NCI-H2196 (cell line): ENCODE data around the gene DNAAF2.
"Not testable (repeated sequence)": the region's sequence is repeated elsewhere in the genome, so short reads cannot be mapped to it uniquely, and the experiment has no call there.

ENCODE experiments used
- DNase-seq: peaks from one replicate; lab custom pipeline; 2025; ENCODE audit not compliant: unreplicated experiment; lab: John Stamatoyannopoulos, UW

The DNAAF2 gene

DNA sequence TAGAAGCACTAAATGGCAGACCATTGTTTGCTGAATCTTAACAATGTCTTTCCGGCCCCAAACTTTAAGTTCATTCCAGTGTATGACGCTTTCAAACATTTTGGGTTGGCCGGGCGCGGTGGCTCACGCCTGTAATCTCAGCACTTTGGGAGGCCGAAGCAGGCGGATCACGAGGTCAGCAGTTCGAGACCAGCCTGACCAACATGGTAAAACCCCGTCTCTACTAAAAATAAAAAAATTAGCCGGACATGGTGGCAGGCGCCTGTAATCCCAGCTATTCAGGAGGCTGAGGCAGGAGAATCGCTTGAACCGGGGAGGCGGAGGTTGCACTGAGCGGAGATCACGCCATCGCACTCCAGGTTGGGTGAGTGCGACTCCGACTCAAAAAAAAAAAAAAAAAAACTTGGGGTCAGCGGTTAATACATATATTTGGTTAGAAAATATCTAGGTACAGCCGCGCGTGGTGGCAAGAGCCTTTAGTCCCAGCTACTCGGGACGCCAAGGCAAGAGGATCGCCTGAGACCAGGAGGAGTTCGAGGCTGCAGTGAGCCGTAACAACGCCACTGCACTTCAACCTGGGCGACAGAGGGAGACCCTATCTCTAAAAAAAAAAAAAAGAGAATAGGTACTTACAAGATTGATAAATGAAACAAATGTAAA is 49.9 kb downstream of the DNAAF2 start:
- not testable (repeated sequence) for DNase-seq

DNA sequence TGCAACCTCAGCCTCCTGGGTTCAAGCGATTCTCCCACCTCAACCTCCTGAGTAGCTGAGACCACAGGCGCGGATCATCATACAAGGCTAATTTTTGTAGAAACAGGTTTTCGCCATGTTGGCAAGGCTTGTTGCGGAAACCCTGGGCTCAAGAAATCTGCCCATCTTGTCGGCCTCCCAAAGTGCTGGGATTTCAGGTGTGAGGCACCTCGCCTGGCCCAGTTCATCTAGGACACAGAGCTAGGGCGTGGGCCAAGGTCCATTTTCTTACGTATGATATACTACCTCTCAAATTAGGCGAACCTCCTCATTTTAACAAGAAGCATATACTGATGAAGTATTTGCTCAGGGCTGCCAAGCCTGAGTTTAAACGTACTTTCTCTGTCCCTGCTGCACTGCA is 51.0 kb downstream of the DNAAF2 start:
- no peak for DNase-seq

DNA sequence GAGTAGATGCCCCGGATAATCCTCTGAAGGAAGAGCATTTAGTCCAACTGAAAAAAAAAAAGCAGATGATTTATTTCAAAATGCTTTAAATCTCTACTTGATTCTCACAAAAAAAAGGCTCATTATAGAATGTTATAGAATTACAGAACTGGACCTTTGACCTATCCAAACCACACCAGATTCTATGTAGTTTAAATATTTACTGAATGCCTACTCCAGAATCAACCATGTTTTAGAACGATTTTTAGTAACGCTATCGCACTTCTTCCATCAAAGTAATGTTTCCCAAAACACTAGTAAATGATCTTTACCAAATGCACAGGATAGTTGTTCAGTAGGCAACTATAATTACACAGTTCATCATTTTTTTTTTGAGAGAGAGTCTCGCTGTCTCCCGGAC is 51.4 kb downstream of the DNAAF2 start:
- no peak for DNase-seq

DNA sequence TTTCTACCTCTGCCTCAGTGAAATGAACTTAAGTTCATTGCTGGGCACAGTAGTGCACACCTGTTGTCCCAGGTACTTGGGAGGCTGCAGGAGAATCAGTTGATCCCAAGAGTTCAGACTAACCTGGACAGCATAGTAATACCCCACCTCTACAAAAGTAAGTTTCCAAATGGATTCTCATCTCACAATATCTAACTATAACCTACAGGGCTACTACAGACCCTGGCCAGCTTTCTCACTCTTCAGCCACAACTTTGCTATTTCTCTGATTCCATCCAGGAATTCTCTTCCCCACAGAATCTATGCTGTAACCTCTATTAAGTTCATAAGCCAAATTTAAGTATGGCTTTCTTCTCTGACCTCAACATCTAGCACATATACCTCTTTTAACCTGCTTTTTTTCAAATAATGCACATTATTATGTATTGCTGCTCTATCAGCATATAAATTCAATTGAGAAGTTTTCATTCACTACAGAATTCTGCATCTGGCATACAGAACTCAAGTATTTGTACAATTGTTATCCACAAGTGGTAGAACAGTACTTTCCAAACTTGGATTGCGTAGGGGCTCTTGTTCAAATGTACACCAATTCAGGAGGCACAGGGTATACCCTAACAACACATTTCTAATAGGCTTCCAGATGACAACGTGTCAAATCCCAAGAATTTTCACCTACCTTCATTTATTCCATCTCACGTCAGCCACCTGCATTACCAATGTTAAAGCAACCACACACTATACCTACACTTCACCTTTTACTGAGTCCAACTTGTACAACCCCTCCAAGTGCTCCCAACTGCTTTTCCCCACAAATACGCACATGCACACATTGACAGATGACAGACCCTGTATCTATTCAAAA is 52.7 kb downstream of the DNAAF2 start:
- no peak for DNase-seq

DNA sequence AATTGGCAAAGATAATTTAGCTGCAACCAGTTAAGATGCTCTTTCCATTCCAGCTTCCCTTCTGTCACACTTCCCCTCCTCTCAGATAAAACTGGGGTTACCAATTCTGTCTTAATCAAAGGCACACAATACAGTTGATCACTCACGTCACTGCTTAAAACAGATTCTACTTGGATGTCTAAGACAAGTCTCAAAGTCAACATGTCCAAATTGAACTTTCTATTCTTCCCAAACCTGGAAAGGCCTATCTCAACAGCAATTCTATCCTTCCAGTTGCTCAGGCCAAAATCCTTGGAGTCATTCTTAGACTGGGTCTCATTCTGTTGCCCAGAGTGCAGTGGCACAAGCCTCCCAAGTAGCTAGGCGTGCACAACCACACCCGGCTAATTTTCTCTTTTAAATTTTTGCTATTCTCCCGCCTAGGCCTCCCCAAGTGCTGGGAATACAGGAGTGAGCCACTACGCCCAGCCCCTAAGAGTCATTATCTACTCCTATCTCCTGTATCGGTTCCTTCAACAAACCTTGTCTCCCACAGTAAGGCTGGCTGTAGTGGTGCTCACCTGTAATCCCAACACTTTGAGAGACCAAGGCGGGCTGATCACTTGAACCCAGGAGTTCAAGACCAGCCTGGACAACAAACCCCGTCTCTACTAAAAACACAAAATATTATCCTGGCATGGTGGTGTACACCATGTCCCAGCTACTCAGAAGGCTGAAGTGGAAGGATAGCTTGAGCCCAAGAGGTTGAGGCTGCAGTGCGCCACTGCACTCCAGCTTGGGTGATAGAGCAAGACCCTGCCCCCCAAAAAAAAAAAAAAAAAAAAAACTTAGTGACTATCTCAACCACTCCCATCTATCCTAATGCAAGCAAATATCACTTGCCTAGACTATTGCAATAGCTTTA is 53.6 kb downstream of the DNAAF2 start:
- no peak for DNase-seq

DNA sequence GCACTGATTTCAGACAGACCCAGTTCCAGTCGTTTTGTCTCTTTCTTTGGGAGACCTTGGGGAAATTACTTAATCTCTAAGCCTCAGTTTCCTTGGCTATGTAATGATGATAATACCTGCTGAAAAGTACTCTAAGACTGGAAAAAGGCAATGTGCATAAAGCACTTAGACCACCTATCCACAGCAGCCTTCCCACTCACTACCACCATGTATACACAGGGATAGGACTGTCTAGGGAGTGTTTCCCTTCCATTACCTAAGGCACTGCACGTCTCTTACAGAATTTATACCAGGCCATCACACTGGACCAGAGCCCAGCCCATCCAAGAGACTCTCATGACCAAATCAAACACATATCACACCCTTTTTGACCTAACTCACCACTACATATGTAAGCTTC is 55.2 kb downstream of the DNAAF2 start:
- no peak for DNase-seq

DNA sequence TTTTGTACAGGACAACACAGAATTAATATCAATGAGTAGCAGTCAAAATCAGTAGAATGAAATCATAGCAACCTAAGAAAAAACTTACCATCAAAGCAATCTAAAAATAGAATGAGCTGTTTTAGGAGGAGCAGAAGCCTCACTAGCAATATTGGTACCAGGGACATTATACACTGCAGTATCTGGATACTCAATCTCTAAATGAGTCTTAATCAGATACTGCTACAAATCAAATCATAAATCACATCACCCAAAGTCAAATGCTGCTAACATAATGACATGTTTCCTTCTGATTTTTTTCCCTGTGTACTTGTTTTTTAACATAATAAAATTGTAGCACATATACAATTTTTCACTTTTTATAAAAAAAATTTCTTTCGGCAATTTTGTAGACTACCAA is 56.9 kb downstream of the DNAAF2 start:
- no peak for DNase-seq
